HFFc6 (cell line): ENCODE results near the gene RBMS3. TPM values are rescaled to one million over a fixed set of nuclear protein-coding genes. Genes with fewer than 3 reads are reported as not detected.

Experiments used
- DNase-seq: peaks from one replicate; pipeline ENCODE4 v3.0.0-alpha.2; 2018
- H3K27ac Mint-ChIP-seq: 2 replicates; pipeline ENCODE4 v1.8.0; 2020; ENCODE audit warnings: mild to moderate bottlenecking, mixed read lengths
- H3K27me3 Mint-ChIP-seq: 2 replicates; pipeline ENCODE4 v1.8.0; 2021; ENCODE audit warnings: mild to moderate bottlenecking, moderate library complexity, mixed read lengths; ENCODE audit not compliant: insufficient read depth
- H3K36me3 Mint-ChIP-seq: 2 replicates; pipeline ENCODE4 v1.8.0; 2021; ENCODE audit warnings: low read depth, mixed read lengths
- H3K4me1 Mint-ChIP-seq: 2 replicates; pipeline ENCODE4 v1.8.0; 2020; ENCODE audit warnings: low read depth, mixed read lengths
- H3K4me3 Mint-ChIP-seq: 2 replicates; pipeline ENCODE4 v1.8.0; 2020; ENCODE audit warnings: mild to moderate bottlenecking, moderate library complexity, mixed read lengths
- H3K9me3 Mint-ChIP-seq: 2 replicates; pipeline ENCODE4 v1.8.0; 2020; ENCODE audit warnings: mild to moderate bottlenecking, mixed read lengths
- total RNA-seq, 6 experiments: library from RNA; stranded (reverse); fragmentation: NEBNext Ultra II Directional; extraction: Animal tissue kit (Norgen Biotek cat#: 25700); gene quantifications; 2 replicates in 1 of 6; 3 replicates in 5 of 6; pipeline ENCODE4 v1.2.3, GENCODE V29; 2021
- TF ChIP-seq, protein P1 (sequence below): fragments of 200-600 bp; sonication (generic); IDR thresholded peaks from 2 replicates; pipeline ENCODE4 v1.5.0; 2021; ENCODE audit warnings: antibody characterized with exemption, mild to moderate bottlenecking

RBMS3 gene
- total RNA-seq, 6 experiments from 2014 or later, result 22.8 to 46.9 (median 39.4) TPM

DNA sequence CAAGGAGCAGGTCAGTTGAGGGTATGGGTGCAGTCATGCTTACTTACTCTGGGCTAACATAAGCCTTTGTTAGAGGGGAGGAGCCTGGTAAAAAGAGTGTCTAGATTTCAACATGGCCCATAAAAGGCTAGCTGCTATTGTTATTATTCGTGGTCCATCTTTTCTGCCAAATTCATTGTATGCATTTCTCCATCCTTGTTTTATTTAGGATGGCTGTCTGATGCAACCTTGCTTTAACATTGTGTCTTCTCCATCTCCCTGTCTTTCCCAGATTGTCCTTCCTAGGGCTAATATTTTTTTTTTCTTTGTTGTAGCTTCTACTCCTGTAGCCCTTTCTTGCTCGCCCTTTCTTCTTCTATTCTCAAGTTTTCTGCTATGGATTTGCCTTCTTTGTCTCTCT is 12.6 kb downstream of the RBMS3 start:
- H3K36me3 Mint-ChIP-seq, result peaks cover 28% of the 10 kb centered on the region
- peaks cover 60% of the 10 kb centered on the region for H3K4me1 Mint-ChIP-seq
- DNase-seq, result no peak
- H3K27ac Mint-ChIP-seq, result no peak overlapping the region
- peaks cover 2% of the 10 kb centered on the region; the same call in 1 of the 2 replicates for H3K27me3 Mint-ChIP-seq
- no peaks in the 10 kb centered on the region for H3K9me3 Mint-ChIP-seq
- no peak overlapping the region for H3K4me3 Mint-ChIP-seq
- TF ChIP-seq, protein P1, sequence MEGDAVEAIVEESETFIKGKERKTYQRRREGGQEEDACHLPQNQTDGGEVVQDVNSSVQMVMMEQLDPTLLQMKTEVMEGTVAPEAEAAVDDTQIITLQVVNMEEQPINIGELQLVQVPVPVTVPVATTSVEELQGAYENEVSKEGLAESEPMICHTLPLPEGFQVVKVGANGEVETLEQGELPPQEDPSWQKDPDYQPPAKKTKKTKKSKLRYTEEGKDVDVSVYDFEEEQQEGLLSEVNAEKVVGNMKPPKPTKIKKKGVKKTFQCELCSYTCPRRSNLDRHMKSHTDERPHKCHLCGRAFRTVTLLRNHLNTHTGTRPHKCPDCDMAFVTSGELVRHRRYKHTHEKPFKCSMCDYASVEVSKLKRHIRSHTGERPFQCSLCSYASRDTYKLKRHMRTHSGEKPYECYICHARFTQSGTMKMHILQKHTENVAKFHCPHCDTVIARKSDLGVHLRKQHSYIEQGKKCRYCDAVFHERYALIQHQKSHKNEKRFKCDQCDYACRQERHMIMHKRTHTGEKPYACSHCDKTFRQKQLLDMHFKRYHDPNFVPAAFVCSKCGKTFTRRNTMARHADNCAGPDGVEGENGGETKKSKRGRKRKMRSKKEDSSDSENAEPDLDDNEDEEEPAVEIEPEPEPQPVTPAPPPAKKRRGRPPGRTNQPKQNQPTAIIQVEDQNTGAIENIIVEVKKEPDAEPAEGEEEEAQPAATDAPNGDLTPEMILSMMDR, result no peak

DNA sequence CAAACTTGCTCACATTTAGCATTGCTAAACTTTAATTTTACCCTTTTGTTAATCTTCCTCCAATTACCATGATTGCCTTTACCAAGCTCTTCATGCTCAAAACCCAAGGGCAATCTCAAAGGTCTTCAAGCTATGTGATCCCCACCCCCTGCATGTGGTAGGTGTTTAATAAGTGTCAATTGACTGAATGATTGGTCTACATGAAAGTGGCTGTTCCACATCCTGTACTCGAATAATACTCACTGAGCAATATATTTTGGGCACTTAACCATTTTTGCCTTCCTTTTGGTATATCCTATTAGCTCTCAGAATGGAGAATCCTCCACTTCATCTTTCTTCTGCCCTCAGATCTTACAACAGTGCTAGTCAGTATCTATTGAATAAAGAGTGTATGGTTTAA is 17.1 kb downstream of the RBMS3 start:
- no peak for DNase-seq
- Mint-ChIP-seq H3K27ac (no peak overlapping the region), H3K9me3 (no peaks in the 10 kb centered on the region), H3K36me3 (peaks cover 10% of the 10 kb centered on the region), H3K4me3 (no peak overlapping the region), H3K27me3 (no peaks in the 10 kb centered on the region), H3K4me1 (peaks cover 27% of the 10 kb centered on the region)
- TF ChIP-seq, protein P1, result no peak

DNA sequence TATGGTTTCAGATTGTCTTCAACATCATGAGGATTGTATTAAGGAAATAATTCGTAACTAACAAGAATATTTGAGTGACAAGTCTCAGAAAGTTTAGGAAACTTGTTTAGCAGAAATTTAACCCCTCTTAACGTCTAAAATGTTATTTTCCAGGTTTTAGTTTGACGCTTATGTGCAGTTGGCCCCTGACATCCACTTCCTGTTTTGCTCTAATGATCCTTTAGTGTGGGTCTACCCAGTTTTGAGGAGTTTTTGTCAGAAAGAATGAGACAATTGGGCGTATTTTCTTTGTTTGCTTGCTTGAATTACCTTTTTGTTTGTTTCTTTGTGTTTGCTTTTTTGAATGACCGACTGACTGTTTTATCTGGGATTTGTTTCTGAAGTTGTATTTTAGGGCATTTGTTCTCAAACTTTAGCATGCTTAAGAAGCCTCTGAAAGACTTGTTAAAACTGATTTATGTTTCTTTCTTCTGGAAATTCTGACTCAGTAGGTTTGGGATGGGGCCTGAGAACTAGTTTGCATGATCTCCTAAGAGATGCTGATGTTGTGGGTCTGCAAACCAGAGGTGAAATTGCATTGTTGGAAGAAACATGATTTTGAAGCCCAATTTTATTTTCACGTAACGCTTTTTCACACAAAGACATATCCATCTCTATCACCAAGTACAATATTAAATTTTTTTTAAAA is 20.6 kb downstream of the RBMS3 start:
- no peak overlapping the region for H3K4me3 Mint-ChIP-seq
- no peak for DNase-seq
- TF ChIP-seq, protein P1, result no peak
- H3K27ac Mint-ChIP-seq, result no peak overlapping the region
- peaks cover 11% of the 10 kb centered on the region; the same call in 1 of the 2 replicates for H3K4me1 Mint-ChIP-seq
- no peaks in the 10 kb centered on the region for H3K27me3 Mint-ChIP-seq
- peaks cover 26% of the 10 kb centered on the region for H3K36me3 Mint-ChIP-seq
- no peaks in the 10 kb centered on the region for H3K9me3 Mint-ChIP-seq

DNA sequence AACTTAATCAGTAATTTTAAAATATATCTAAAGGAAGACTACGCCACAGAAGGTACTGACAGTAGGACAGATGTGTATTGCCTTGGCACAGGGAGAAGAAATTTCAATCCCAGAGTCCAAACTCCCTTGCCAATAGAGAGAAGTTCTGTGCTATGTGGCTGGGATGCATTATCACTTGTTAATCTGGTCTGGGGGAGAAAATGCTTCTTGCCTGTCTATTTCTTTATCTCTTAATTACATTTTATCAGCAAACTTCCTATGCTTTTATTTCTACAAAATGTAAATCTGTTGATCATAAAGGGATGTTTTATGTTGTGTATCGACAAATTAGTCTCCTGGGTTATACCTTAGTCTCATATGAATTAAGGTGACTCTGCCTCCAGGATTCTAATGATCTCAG is 21.7 kb downstream of the RBMS3 start:
- DNase-seq, result no peak
- Mint-ChIP-seq H3K9me3 (no peaks in the 10 kb centered on the region), H3K4me1 (peaks cover 11% of the 10 kb centered on the region; the same call in 1 of the 2 replicates), H3K4me3 (no peak overlapping the region), H3K27me3 (no peaks in the 10 kb centered on the region), H3K27ac (no peak overlapping the region), H3K36me3 (peaks cover 26% of the 10 kb centered on the region)
- TF ChIP-seq, protein P1, result no peak

DNA sequence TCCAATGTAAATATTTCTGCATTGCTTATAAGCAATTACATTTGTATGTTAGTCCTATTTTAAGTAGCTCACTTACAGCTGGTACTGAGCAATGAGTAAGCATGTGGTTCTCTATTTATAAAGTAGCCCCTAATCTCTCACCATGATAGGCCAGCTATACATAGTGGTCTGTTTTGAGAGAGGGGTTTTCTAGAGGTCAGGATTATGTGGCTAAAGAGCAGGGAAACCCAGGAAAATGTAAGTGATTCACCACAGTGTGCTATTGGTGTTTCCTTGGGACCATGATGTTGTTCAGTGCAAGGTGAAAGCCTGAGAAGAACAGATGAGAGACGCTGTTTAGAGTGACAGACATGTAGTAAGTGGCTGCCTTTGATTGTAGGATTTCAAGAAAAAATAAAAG is 26.4 kb downstream of the RBMS3 start:
- no peak overlapping the region for H3K27ac Mint-ChIP-seq
- no peak overlapping the region for H3K4me3 Mint-ChIP-seq
- H3K27me3 Mint-ChIP-seq, result peaks cover 2% of the 10 kb centered on the region; the same call in 1 of the 2 replicates

More for the DNA sequence above, 26.4 kb downstream of the RBMS3 start:
- peaks cover 12% of the 10 kb centered on the region for H3K4me1 Mint-ChIP-seq
- no peaks in the 10 kb centered on the region for H3K9me3 Mint-ChIP-seq
- peaks cover 26% of the 10 kb centered on the region for H3K36me3 Mint-ChIP-seq
- no peak for DNase-seq
- TF ChIP-seq, protein P1, result no peak
